GM12878 (cell line): ENCODE results near the gene ARHGAP1. TPM values are rescaled to one million over a fixed set of nuclear protein-coding genes. Genes with fewer than 3 reads are reported as not detected.

Experiments used
- ATAC-seq: fragments of 200-7000 bp; cut with Tn5 transposase; 3 replicates; pipeline ENCODE4 v1.9.1; 2020; ENCODE audit warnings: mild to moderate bottlenecking, moderate library complexity
- BruUV-seq: library from RNA; stranded (reverse); fragments of 400-500 nt; replicated peaks from 2 replicates; lab custom pipeline; 2021; lab: Mats Ljungman, UMichigan
- CTCF ChIA-PET: fragments of 300-600 bp; sonication (Branson Sonifier 250); formaldehyde crosslinking; extraction: SDS; loops from one replicate; lab custom pipeline; 2021; ENCODE audit warnings: inconsistent platforms; lab: Yijun Ruan, JAX
- POLR2A ChIA-PET: fragments of 350-600 bp; formaldehyde crosslinking; extraction: SDS; loops from one replicate; lab custom pipeline; 2021; ENCODE audit warnings: inconsistent platforms; lab: Charles Lee
- RAD21 ChIA-PET: fragments of 300-600 bp; sonication (Branson Sonifier 250); formaldehyde crosslinking; loops from one replicate; lab custom pipeline; 2023; ENCODE audit warnings: antibody characterized with exemption; ENCODE audit not compliant: unreplicated experiment; lab: Charles Lee
- SMC1A ChIA-PET: fragments of 300-600 bp; sonication (Branson Sonifier 250); formaldehyde crosslinking; loops from one replicate; lab custom pipeline; 2023; ENCODE audit not compliant: unreplicated experiment, uncharacterized antibody; lab: Charles Lee
- DNase-seq: peaks from one replicate; pipeline ENCODE4 v3.0.0-alpha.2; 2011; ENCODE audit warnings: low read depth, low spot score
- FAIRE-seq: peaks from 3 replicates; lab custom pipeline; 2011; peaks lifted over from hg19 to GRCh38; lab: Jason Lieb, UNC
- H2AFZ ChIP-seq: 2 replicates; pipeline ENCODE4 v1.6.0; 2011; ENCODE audit warnings: low read depth, low read length, control low read depth; ENCODE audit not compliant: control insufficient read depth
- H3K27ac ChIP-seq: 2 replicates; pipeline ENCODE4 v1.5.1; 2011; ENCODE audit warnings: control low read depth; ENCODE audit not compliant: control insufficient read depth, insufficient read depth
- H3K27me3 ChIP-seq, 2 experiments: replicated peaks in 1 of 2; 2 replicates each; pipeline versions ENCODE4 v1.6.0 to v1.6.1; 2011; ENCODE audit warnings: low read length in 1 of 2; ENCODE audit not compliant: control insufficient read depth in 2 of 2, insufficient read depth in 2 of 2
- H3K36me3 ChIP-seq, 2 experiments: 2 replicates each; pipeline ENCODE4 v1.5.1; 2011; ENCODE audit warnings: low read length in 1 of 2; ENCODE audit not compliant: control insufficient read depth in 2 of 2, insufficient read depth in 2 of 2
- H3K4me1 ChIP-seq: 2 replicates; pipeline ENCODE4 v1.6.1; 2011; ENCODE audit warnings: mild to moderate bottlenecking, low read length, moderate library complexity, mixed read lengths; ENCODE audit not compliant: control insufficient read depth, insufficient read depth
- H3K4me2 ChIP-seq: 2 replicates; pipeline ENCODE4 v1.6.0; 2011; ENCODE audit warnings: control low read depth; ENCODE audit not compliant: control insufficient read depth, insufficient read depth
- H3K4me3 ChIP-seq: fragments of 200-600 bp; sonication (generic); 2 replicates; pipeline ENCODE4 v1.5.1; 2016
- H3K79me2 ChIP-seq: 2 replicates; pipeline ENCODE4 v1.6.0; 2011; ENCODE audit warnings: low read length; ENCODE audit not compliant: control insufficient read depth, insufficient read depth
- H3K9ac ChIP-seq: 2 replicates; pipeline ENCODE4 v1.8.0; 2011; ENCODE audit warnings: low read length, control low read depth, mixed read lengths; ENCODE audit not compliant: control insufficient read depth, insufficient read depth
- H3K9me3 ChIP-seq: replicated peaks from 3 replicates; pipeline ENCODE4 v1.5.1; 2011; ENCODE audit warnings: mild to moderate bottlenecking, low read length; ENCODE audit not compliant: control insufficient read depth, insufficient read depth
- H4K20me1 ChIP-seq: 2 replicates; pipeline ENCODE4 v1.6.0; 2011; ENCODE audit not compliant: control insufficient read depth, insufficient read depth
- CREM ChIP-seq: IDR thresholded peaks from 2 replicates; pipeline ENCODE4 v1.6.1; 2014; ENCODE audit warnings: antibody characterized with exemption, low read depth
- JUNB ChIP-seq: IDR thresholded peaks from 2 replicates; pipeline ENCODE4 v1.6.1; 2016; ENCODE audit warnings: antibody characterized with exemption, mild to moderate bottlenecking
- KAT2A ChIP-seq: conservative IDR thresholded peaks from 2 replicates; pipeline ENCODE4 v1.6.1; 2011; ENCODE audit warnings: low read depth, low read length; ENCODE audit not compliant: control insufficient read depth
- NRF1 ChIP-seq: conservative IDR thresholded peaks from 2 replicates; pipeline ENCODE4 v1.6.1; 2011; ENCODE audit warnings: mild to moderate bottlenecking, low read depth, low read length, improper control_type of control experiment
- TARDBP ChIP-seq: IDR thresholded peaks from 2 replicates; pipeline ENCODE4 v1.6.1; 2016; ENCODE audit warnings: borderline replicate concordance
- ZNF274 ChIP-seq: IDR thresholded peaks from one replicate; pipeline ENCODE4 v1.8.0; 2011; ENCODE audit not compliant: insufficient read length, insufficient read depth
- WGBS: methylation state at CpG from one replicate; pipeline ENCODE4 v1.1.6; 2016; ENCODE audit warnings: low lambda C conversion rate; ENCODE audit not compliant: insufficient replicate concordance, insufficient coverage; ENCODE audit errors: missing lambda C conversion rate; 5-methylcytosine and 5-hydroxymethylcytosine counted together
- in situ Hi-C: fragments of 300-500 bp; cut with MboI; formaldehyde crosslinking; loops from 9 replicates; pipeline ENCODE4 v1.14.3; 2018; ENCODE audit warnings: mixed read lengths
- intact Hi-C: fragments of 100-400 bp; cut with micrococcal nuclease; formaldehyde crosslinking; loops from one replicate; pipeline ENCODE4 v1.14.2; 2022; ENCODE audit not compliant: unreplicated experiment
- polyA plus RNA-seq, 11 experiments: library from polyadenylated mRNA; depleted of rRNA in 4 of 11; unstranded in 6 of 11; stranded (reverse) in 5 of 11; fragments of >200 nt; fragmentation: Nextera tagmentation in 4 of 11; fragmentation: Illumina TruSeq in 1 of 11; extraction: Ambion mirVana in 4 of 11; extraction: Trizol in 1 of 11; gene quantifications; 1 replicate in 1 of 11; 2 replicates in 10 of 11; pipeline versions ENCODE4 v1.2.1 to v1.2.3, GENCODE V29; 2011 to 2016; ENCODE audit warnings: inconsistent platforms in 2 of 11, missing spikeins in 2 of 11, low read depth in 1 of 11
- total RNA-seq, 4 experiments: library from RNA; depleted of rRNA in 3 of 4; stranded (reverse); fragments of >200 nt in 3 of 4; fragmentation: Illumina TruSeq in 1 of 4; extraction: Trizol in 1 of 4; gene quantifications; 2 replicates each; pipeline versions ENCODE4 v1.2.1 to v1.2.3, GENCODE V29; 2013 to 2021
- TF ChIP-seq, protein P1 (sequence below): fragments of 450-650 bp; IDR thresholded peaks from 2 replicates; pipeline ENCODE4 v1.6.1; 2017; ENCODE audit warnings: mild to moderate bottlenecking, moderate library complexity

Gene ARHGAP1
- total and polyA plus RNA-seq, 10 of the 15 experiments (the other 5 are each of a cell fraction or from before 2014, with no cell fraction given) = 4.3 to 45.5 (median 23.2) TPM

DNA sequence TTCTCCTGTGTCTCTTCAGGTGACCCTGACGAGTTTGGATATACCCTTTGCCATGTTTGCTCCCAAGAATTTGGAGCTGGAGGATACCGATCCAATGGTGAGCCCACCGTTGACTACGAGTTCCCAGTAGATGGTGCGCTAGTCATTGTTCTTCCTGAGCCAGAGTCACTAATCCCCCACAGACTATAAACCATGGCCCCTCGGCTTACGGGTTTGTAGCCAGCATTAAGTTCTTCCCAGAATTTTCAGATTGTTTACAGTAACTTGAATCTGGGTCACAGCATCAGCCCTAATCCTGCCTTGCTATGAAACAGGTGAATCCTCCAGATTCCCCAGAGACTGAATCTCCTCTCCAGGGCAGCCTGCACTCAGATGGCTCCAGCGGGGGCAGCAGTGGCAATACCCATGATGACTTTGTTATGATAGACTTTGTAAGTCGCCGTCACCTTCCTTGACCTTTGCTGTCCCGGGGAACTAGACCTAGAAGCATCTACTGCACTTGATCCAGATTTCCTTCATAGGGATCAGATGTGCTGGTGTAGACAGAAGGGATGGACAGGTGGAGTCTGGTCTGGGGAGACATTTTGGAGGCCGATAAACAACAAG is 31.8 kb downstream of the ARHGAP1 start:
- Histone ChIP-seq H3K4me1 (no peaks in the 10 kb centered on the region), H3K9me3 (no peaks in the 10 kb centered on the region), H3K9ac (no peak overlapping the region), H3K27ac (no peak overlapping the region), H2AFZ (no peak overlapping the region), H4K20me1 (no peaks in the 10 kb centered on the region), H3K27me3 (no peaks in the 10 kb centered on the region), H3K4me3 (no peak overlapping the region), H3K4me2 (no peak overlapping the region), H3K79me2 (no peaks in the 10 kb centered on the region), H3K36me3 (peaks cover 17 to 31% of the 10 kb centered on the region in 2 experiments)
- no peak for FAIRE-seq
- TF ChIP-seq, protein P1, sequence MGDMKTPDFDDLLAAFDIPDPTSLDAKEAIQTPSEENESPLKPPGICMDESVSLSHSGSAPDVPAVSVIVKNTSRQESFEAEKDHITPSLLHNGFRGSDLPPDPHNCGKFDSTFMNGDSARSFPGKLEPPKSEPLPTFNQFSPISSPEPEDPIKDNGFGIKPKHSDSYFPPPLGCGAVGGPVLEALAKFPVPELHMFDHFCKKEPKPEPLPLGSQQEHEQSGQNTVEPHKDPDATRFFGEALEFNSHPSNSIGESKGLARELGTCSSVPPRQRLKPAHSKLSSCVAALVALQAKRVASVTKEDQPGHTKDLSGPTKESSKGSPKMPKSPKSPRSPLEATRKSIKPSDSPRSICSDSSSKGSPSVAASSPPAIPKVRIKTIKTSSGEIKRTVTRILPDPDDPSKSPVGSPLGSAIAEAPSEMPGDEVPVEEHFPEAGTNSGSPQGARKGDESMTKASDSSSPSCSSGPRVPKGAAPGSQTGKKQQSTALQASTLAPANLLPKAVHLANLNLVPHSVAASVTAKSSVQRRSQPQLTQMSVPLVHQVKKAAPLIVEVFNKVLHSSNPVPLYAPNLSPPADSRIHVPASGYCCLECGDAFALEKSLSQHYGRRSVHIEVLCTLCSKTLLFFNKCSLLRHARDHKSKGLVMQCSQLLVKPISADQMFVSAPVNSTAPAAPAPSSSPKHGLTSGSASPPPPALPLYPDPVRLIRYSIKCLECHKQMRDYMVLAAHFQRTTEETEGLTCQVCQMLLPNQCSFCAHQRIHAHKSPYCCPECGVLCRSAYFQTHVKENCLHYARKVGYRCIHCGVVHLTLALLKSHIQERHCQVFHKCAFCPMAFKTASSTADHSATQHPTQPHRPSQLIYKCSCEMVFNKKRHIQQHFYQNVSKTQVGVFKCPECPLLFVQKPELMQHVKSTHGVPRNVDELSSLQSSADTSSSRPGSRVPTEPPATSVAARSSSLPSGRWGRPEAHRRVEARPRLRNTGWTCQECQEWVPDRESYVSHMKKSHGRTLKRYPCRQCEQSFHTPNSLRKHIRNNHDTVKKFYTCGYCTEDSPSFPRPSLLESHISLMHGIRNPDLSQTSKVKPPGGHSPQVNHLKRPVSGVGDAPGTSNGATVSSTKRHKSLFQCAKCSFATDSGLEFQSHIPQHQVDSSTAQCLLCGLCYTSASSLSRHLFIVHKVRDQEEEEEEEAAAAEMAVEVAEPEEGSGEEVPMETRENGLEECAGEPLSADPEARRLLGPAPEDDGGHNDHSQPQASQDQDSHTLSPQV = no peak
- TF ChIP-seq ZNF274 = no peak
- no peak for TF ChIP-seq KAT2A
- TF ChIP-seq NRF1 = no peak
- no peak for TF ChIP-seq TARDBP
- no peak for TF ChIP-seq CREM
- no peak for TF ChIP-seq JUNB
- intact Hi-C loops (no loop called here), in situ Hi-C loops (no loop called here)
- ChIA-PET POLR2A (interaction anchor here (0.6 kb wide), 1 partner anchor 35 kb away, joined by 3 read pairs; no protein-coding TSS in a partner anchor), RAD21 (no interaction called here), SMC1A (no interaction called here), CTCF (no interaction called here)
- ATAC-seq = no peak
- BruUV-seq = no TSS peak
- 89% methylated on average over 12 of the region's 12 CpGs for WGBS
- DNase-seq = no peak
